ENCODE results near the gene RNF123.
"Not testable (repeated sequence)": the region's sequence is repeated elsewhere in the genome, so short reads cannot be mapped to it uniquely, and the experiment has no call there.

RNF123 gene

GRCh38 chr3:49694409-49695070 lies 5.2 kb downstream of the RNF123 start:
- H3K27ac Mint-ChIP-seq; H3K9me3 Mint-ChIP-seq; H3K27me3 Mint-ChIP-seq (ENCODE audit: low read depth); DNase-seq (ENCODE audit: low spot score); H3K36me3 Mint-ChIP-seq (ENCODE audit: low read depth); H3K4me3 Mint-ChIP-seq: not testable (repeated sequence)
- H3K4me1 Mint-ChIP-seq (ENCODE audit: low read depth): peaks cover 12% of the 10 kb centered on the region

- not testable (repeated sequence) for H3K27ac Mint-ChIP-seq; H3K9me3 Mint-ChIP-seq; H3K36me3 Mint-ChIP-seq (ENCODE audit: low read depth); DNase-seq (ENCODE audit: low spot score); H3K4me3 Mint-ChIP-seq; H3K4me1 Mint-ChIP-seq (ENCODE audit: low read depth); H3K27me3 Mint-ChIP-seq (ENCODE audit: low read depth)
Measured at GRCh38 chr3:49695350-49696015, 6.1 kb downstream of the RNF123 start.

- H3K4me1 Mint-ChIP-seq (ENCODE audit: low read depth): no peaks in the 10 kb centered on the region
- no peak overlapping the region for H3K4me3 Mint-ChIP-seq
- H3K27me3 Mint-ChIP-seq (ENCODE audit: low read depth): no peaks in the 10 kb centered on the region
- H3K27ac Mint-ChIP-seq: no peak overlapping the region
- peaks cover 5% of the 10 kb centered on the region for H3K36me3 Mint-ChIP-seq (ENCODE audit: low read depth)
- DNase-seq (ENCODE audit: low spot score): no peak
- no peaks in the 10 kb centered on the region for H3K9me3 Mint-ChIP-seq
Measured at GRCh38 chr3:49699281-49699979, 10.1 kb downstream of the RNF123 start.

- Mint-ChIP-seq H3K36me3 (ENCODE audit: low read depth) (peaks cover 5% of the 10 kb centered on the region), H3K27ac (no peak overlapping the region), H3K4me3 (no peak overlapping the region), H3K27me3 (ENCODE audit: low read depth) (no peaks in the 10 kb centered on the region), H3K9me3 (no peaks in the 10 kb centered on the region), H3K4me1 (ENCODE audit: low read depth) (no peaks in the 10 kb centered on the region)
- DNase-seq (ENCODE audit: low spot score): no peak
Measured at GRCh38 chr3:49700014-49700413, 10.7 kb downstream of the RNF123 start.

GRCh38 chr3:49700453-49701128 lies 11.2 kb downstream of the RNF123 start:
- peaks cover 5% of the 10 kb centered on the region for H3K36me3 Mint-ChIP-seq (ENCODE audit: low read depth)
- H3K9me3 Mint-ChIP-seq: no peaks in the 10 kb centered on the region
- no peak for DNase-seq (ENCODE audit: low spot score)
- H3K27me3 Mint-ChIP-seq (ENCODE audit: low read depth): no peaks in the 10 kb centered on the region
- H3K4me3 Mint-ChIP-seq: no peak overlapping the region
- no peak overlapping the region for H3K27ac Mint-ChIP-seq
- H3K4me1 Mint-ChIP-seq (ENCODE audit: low read depth): no peaks in the 10 kb centered on the region

GRCh38 chr3:49701388-49702077 lies 12.2 kb downstream of the RNF123 start:
- no peak overlapping the region for H3K4me3 Mint-ChIP-seq
- H3K27me3 Mint-ChIP-seq (ENCODE audit: low read depth): no peaks in the 10 kb centered on the region
- H3K27ac Mint-ChIP-seq: no peak overlapping the region

GRCh38 chr3:49702672-49703071 lies 13.3 kb downstream of the RNF123 start:
- DNase-seq (ENCODE audit: low spot score): no peak
- H3K36me3 Mint-ChIP-seq (ENCODE audit: low read depth): peaks cover 7% of the 10 kb centered on the region
- H3K4me3 Mint-ChIP-seq: no peak overlapping the region
- no peaks in the 10 kb centered on the region for H3K9me3 Mint-ChIP-seq
- H3K4me1 Mint-ChIP-seq (ENCODE audit: low read depth): no peaks in the 10 kb centered on the region
- no peaks in the 10 kb centered on the region for H3K27me3 Mint-ChIP-seq (ENCODE audit: low read depth)
- no peak overlapping the region for H3K27ac Mint-ChIP-seq

More at GRCh38 chr3:49701388-49702077, 12.2 kb downstream of the RNF123 start:
- Mint-ChIP-seq H3K36me3 (ENCODE audit: low read depth) (peaks cover 5% of the 10 kb centered on the region), H3K9me3 (no peaks in the 10 kb centered on the region), H3K4me1 (ENCODE audit: low read depth) (no peaks in the 10 kb centered on the region)
- DNase-seq (ENCODE audit: low spot score): no peak

- Mint-ChIP-seq H3K4me1 (ENCODE audit: low read depth) (no peaks in the 10 kb centered on the region), H3K4me3 (no peak overlapping the region), H3K9me3 (no peaks in the 10 kb centered on the region), H3K27ac (no peak overlapping the region), H3K36me3 (ENCODE audit: low read depth) (peaks cover 7% of the 10 kb centered on the region), H3K27me3 (ENCODE audit: low read depth) (no peaks in the 10 kb centered on the region)
- peak; percentile 59 for DNase-seq (ENCODE audit: low spot score)
Measured at GRCh38 chr3:49703443-49703927, 14.1 kb downstream of the RNF123 start.

- no peak overlapping the region for H3K27ac Mint-ChIP-seq
Measured at GRCh38 chr3:49703956-49704355, 14.6 kb downstream of the RNF123 start.

GRCh38 chr3:49704629-49705028 lies 15.3 kb downstream of the RNF123 start:
- no peak for DNase-seq (ENCODE audit: low spot score)
- no peaks in the 10 kb centered on the region for H3K9me3 Mint-ChIP-seq
- H3K4me1 Mint-ChIP-seq (ENCODE audit: low read depth): no peaks in the 10 kb centered on the region
- peaks cover 7% of the 10 kb centered on the region for H3K36me3 Mint-ChIP-seq (ENCODE audit: low read depth)
- H3K4me3 Mint-ChIP-seq: no peak overlapping the region
- H3K27ac Mint-ChIP-seq: no peak overlapping the region
- H3K27me3 Mint-ChIP-seq (ENCODE audit: low read depth): no peaks in the 10 kb centered on the region

More at GRCh38 chr3:49703956-49704355, 14.6 kb downstream of the RNF123 start:
- Mint-ChIP-seq H3K4me1 (ENCODE audit: low read depth) (no peaks in the 10 kb centered on the region), H3K9me3 (no peaks in the 10 kb centered on the region), H3K27me3 (ENCODE audit: low read depth) (no peaks in the 10 kb centered on the region), H3K36me3 (ENCODE audit: low read depth) (peaks cover 7% of the 10 kb centered on the region), H3K4me3 (no peak overlapping the region)
- DNase-seq (ENCODE audit: low spot score): no peak

- Mint-ChIP-seq H3K27ac (no peak overlapping the region), H3K4me1 (ENCODE audit: low read depth) (no peaks in the 10 kb centered on the region), H3K36me3 (ENCODE audit: low read depth) (peaks cover 5% of the 10 kb centered on the region), H3K9me3 (no peaks in the 10 kb centered on the region), H3K27me3 (ENCODE audit: low read depth) (no peaks in the 10 kb centered on the region), H3K4me3 (no peak overlapping the region)
- no peak for DNase-seq (ENCODE audit: low spot score)
Measured at GRCh38 chr3:49705390-49705960, 16.1 kb downstream of the RNF123 start.

- peaks cover 5% of the 10 kb centered on the region for H3K36me3 Mint-ChIP-seq (ENCODE audit: low read depth)
Measured at GRCh38 chr3:49706456-49707112, 17.2 kb downstream of the RNF123 start.

GRCh38 chr3:49707113-49707480 lies 17.7 kb downstream of the RNF123 start:
- H3K4me1 Mint-ChIP-seq (ENCODE audit: low read depth): peaks cover 5% of the 10 kb centered on the region
- no peak overlapping the region for H3K4me3 Mint-ChIP-seq
- H3K27ac Mint-ChIP-seq: no peak overlapping the region
- H3K27me3 Mint-ChIP-seq (ENCODE audit: low read depth): no peaks in the 10 kb centered on the region
- peaks cover 5% of the 10 kb centered on the region for H3K36me3 Mint-ChIP-seq (ENCODE audit: low read depth)
- DNase-seq (ENCODE audit: low spot score): no peak
- no peaks in the 10 kb centered on the region for H3K9me3 Mint-ChIP-seq

More at GRCh38 chr3:49706456-49707112, 17.2 kb downstream of the RNF123 start:
- Mint-ChIP-seq H3K27ac (no peak overlapping the region), H3K4me1 (ENCODE audit: low read depth) (peaks cover 3% of the 10 kb centered on the region), H3K27me3 (ENCODE audit: low read depth) (no peaks in the 10 kb centered on the region), H3K4me3 (no peak overlapping the region), H3K9me3 (no peaks in the 10 kb centered on the region)
- no peak for DNase-seq (ENCODE audit: low spot score)
